Kidney epithelial cell (primary cell): ENCODE results near the gene ALDH16A1. TPM values are rescaled to one million over a fixed set of nuclear protein-coding genes. Genes with fewer than 3 reads are reported as not detected.
A peak's percentile ranks its signal among the peaks of the same experiment; 100 is the strongest.

ENCODE experiments used
- DNase-seq: peaks from one replicate; pipeline ENCODE4 v3.0.0-alpha.2; 2010; ENCODE audit warnings: low read depth
- H3K27me3 ChIP-seq: 2 replicates; pipeline ENCODE4 v1.6.0; 2011; ENCODE audit warnings: low read length; ENCODE audit not compliant: control insufficient read depth, insufficient read depth
- H3K36me3 ChIP-seq: 2 replicates; pipeline ENCODE4 v1.5.1; 2011; ENCODE audit warnings: low read length; ENCODE audit not compliant: control insufficient read depth, insufficient read depth
- H3K4me3 ChIP-seq: 2 replicates; pipeline ENCODE4 v1.5.1; 2011; ENCODE audit warnings: low read depth, mild to moderate bottlenecking, control low read depth, low read length
- CTCF ChIP-seq: IDR thresholded peaks from 2 replicates; pipeline ENCODE4 v1.5.1; 2011; ENCODE audit warnings: mild to moderate bottlenecking, moderate library complexity, low read length, control low read depth, inconsistent platforms; ENCODE audit not compliant: insufficient read depth, poor library complexity, severe bottlenecking
- total RNA-seq: library from RNA; depleted of rRNA; stranded (reverse); fragments of >200 nt; gene quantifications from 2 replicates; pipeline ENCODE4 v1.2.3, GENCODE V29; 2015

ALDH16A1 gene
- total RNA-seq, 1 donor from 2014 or later = 32.9 TPM

- peaks cover 2% of the 10 kb centered on the region for H3K36me3 ChIP-seq
- no peak for DNase-seq
Observed at GRCh38 chr19:49502866-49503581, 50.0 kb downstream of the ALDH16A1 start.

GRCh38 chr19:49503582-49503962, 50.5 kb downstream of the ALDH16A1 start:
- no peaks in the 10 kb centered on the region for H3K27me3 ChIP-seq
- no peak for DNase-seq
- TF ChIP-seq CTCF = no peak
- H3K36me3 ChIP-seq = peaks cover 2% of the 10 kb centered on the region
- H3K4me3 ChIP-seq = no peak overlapping the region

More at GRCh38 chr19:49502866-49503581, 50.0 kb downstream of the ALDH16A1 start:
- TF ChIP-seq CTCF = peak; percentile 57
- Histone ChIP-seq H3K4me3 (no peak overlapping the region), H3K27me3 (no peaks in the 10 kb centered on the region)

- Histone ChIP-seq H3K4me3 (no peak overlapping the region), H3K36me3 (no peaks in the 10 kb centered on the region), H3K27me3 (no peaks in the 10 kb centered on the region)
- peak; percentile 84 for TF ChIP-seq CTCF
- no peak for DNase-seq
Observed at GRCh38 chr19:49506575-49507105, 53.6 kb downstream of the ALDH16A1 start.

GRCh38 chr19:49507803-49508494, 54.9 kb downstream of the ALDH16A1 start:
- Histone ChIP-seq H3K27me3 (no peaks in the 10 kb centered on the region), H3K4me3 (no peak overlapping the region), H3K36me3 (no peaks in the 10 kb centered on the region)
- TF ChIP-seq CTCF = no peak
- no peak for DNase-seq

GRCh38 chr19:49512970-49513745, 60.1 kb downstream of the ALDH16A1 start:
- DNase-seq = no peak
- TF ChIP-seq CTCF = no peak
- no peaks in the 10 kb centered on the region for H3K27me3 ChIP-seq
- H3K36me3 ChIP-seq = no peaks in the 10 kb centered on the region
- peak overlapping the region; percentile 63 for H3K4me3 ChIP-seq
